ENCODE measurements around the gene UMAD1. TPM values are rescaled to one million over a fixed set of nuclear protein-coding genes. Genes with fewer than 3 reads are reported as not detected.
A peak's percentile ranks its signal among the peaks of the same experiment; 100 is the strongest.
"Not testable (repeated sequence)": the region's sequence is repeated elsewhere in the genome, so short reads cannot be mapped to it uniquely, and the experiment has no call there.

UMAD1 gene
- total and polyA plus RNA-seq, 7 donors: 8.7 to 51.1 (median 15.6) TPM

DNA sequence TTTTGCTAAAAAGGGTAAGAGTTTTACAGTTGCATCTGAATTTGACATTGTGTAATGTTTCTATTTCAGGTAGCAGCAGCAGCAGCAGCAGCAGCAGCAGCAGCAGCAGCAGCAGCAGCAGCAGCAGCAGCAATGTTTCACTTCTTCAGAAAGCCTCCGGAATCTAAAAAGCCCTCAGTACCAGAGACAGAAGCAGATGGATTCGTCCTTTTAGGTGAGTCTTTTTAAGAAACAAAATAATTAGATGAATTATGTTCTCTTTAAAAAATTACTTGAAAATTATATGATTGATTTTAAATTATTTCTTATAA, 32.6 kb downstream of the UMAD1 start:
- H3K27me3 ChIP-seq: no peaks in the 10 kb centered on the region
- H3K9me3 ChIP-seq: no peaks in the 10 kb centered on the region
- DNase-seq: no peak
- TF ChIP-seq POLR2AphosphoS5 (IDR thresholded peaks at IDR 0.05) (no peak), EP300 (IDR thresholded peaks at IDR 0.05) (no peak), POLR2A (IDR thresholded peaks at IDR 0.05) (no peak)
- TF ChIP-seq, protein P1, sequence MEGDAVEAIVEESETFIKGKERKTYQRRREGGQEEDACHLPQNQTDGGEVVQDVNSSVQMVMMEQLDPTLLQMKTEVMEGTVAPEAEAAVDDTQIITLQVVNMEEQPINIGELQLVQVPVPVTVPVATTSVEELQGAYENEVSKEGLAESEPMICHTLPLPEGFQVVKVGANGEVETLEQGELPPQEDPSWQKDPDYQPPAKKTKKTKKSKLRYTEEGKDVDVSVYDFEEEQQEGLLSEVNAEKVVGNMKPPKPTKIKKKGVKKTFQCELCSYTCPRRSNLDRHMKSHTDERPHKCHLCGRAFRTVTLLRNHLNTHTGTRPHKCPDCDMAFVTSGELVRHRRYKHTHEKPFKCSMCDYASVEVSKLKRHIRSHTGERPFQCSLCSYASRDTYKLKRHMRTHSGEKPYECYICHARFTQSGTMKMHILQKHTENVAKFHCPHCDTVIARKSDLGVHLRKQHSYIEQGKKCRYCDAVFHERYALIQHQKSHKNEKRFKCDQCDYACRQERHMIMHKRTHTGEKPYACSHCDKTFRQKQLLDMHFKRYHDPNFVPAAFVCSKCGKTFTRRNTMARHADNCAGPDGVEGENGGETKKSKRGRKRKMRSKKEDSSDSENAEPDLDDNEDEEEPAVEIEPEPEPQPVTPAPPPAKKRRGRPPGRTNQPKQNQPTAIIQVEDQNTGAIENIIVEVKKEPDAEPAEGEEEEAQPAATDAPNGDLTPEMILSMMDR (IDR thresholded peaks at IDR 0.05): no peak
- no peak overlapping the region for H3K4me3 ChIP-seq
- WGBS, 2 donors: 85 to 86% methylated on average over 2 of the region's 2 CpGs
- H3K36me3 ChIP-seq: no peaks in the 10 kb centered on the region
- H3K4me1 ChIP-seq: peaks cover 0 to 8% (median 3%) of the 10 kb centered on the region in 4 donors
- intact Hi-C loops (cut with DNase I): no loop called here
- H3K27ac ChIP-seq: no peak overlapping the region

DNA sequence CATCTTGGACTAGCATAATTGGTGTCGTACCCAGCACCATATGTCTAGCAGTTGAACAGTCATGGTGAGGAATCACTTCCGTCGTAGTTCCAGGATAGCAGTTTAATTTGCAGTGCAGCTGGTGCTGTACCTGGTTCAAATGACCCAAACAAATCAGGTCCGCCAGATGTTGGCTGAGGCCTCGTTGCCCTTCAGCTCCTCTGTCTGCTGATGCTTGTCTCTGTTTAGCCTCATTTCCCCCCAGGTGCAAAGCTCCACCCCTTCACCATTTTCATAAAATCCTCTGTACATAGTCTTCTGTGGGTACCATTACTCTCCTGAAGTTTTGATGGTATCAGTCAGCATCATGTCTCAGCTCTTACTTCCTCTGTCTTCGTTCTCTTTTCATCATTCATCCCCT, 35.1 kb downstream of the UMAD1 start:
- Histone ChIP-seq H3K4me1 (peaks cover 0 to 8% (median 3%) of the 10 kb centered on the region in 4 donors), H3K27ac (no peak overlapping the region), H3K9me3 (no peaks in the 10 kb centered on the region), H3K36me3 (no peaks in the 10 kb centered on the region), H3K27me3 (no peaks in the 10 kb centered on the region), H3K4me3 (no peak overlapping the region)
- no peak for DNase-seq
- intact Hi-C loops (cut with DNase I): no loop called here
- 81% methylated on average over 6 of the region's 6 CpGs for WGBS, 2 donors
- TF ChIP-seq EP300 (IDR thresholded peaks at IDR 0.05): no peak
- TF ChIP-seq POLR2A (IDR thresholded peaks at IDR 0.05): no peak
- TF ChIP-seq POLR2AphosphoS5 (IDR thresholded peaks at IDR 0.05): no peak
- TF ChIP-seq, protein P1 (IDR thresholded peaks at IDR 0.05): no peak

DNA sequence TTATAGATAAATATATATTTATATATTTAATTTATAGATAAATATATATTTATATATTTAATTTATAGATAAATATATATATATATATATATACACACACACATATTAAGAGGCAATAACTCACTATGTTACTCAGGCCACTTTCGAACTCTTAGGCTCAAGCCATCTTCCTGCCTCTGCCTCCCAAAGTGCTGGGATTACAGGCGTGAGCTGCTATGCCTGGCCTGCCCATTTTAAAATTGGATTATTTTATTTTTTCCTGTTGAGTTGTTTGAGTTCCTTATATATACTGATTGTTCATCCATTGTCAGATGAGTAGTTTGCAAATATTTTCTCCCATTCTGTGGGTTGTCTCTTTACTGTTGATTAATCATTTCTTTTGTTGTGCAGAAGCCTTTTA, 39.1 kb downstream of the UMAD1 start:
- intact Hi-C loops (cut with DNase I): loop anchor here (5.0 kb wide), 3 partner anchors 288 to 538 kb away; partner anchors contain the start of gene GLCCI1
- H3K9me3 ChIP-seq, H3K27me3 ChIP-seq, H3K4me3 ChIP-seq, H3K27ac ChIP-seq, H3K36me3 ChIP-seq, DNase-seq: not testable (repeated sequence)
- peaks cover 0 to 19% (median 16%) of the 10 kb centered on the region in 4 donors for H3K4me1 ChIP-seq
- 93 to 97% methylated on average over 2 of the region's 2 CpGs for WGBS, 2 donors

DNA sequence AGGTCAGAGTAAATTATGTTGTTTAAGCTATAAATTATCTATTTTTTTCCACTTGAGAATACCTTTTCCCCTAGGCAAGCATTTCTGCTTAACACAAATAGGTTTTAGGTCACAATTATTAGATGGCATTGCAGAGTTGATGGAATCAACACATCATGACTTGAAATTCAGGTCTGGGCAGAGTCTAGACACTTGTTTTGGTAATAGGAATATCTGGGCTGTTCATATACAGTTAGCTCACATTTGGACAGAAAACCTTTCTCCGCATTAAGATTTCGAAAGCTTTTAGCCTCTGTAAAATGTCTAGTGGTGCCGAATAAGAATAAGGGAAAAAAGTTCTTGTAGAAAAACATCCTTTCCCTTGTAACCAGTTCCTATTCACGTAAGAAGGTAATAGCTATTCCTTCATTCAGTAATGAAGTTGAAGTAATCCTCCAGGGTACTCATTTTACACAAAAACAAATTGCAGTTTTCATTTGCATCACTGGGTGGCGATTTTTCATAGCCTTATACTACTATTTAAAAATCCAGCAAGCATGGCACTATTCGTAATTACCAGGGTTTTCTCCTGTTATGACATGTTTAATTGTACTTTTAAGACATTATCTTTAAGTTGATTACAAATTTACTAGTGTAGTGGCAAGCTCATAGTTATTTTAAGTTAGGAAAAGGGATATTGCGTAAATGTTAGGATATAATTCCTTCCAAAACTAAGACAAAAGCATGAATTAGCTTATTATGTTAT, 40.8 kb downstream of the UMAD1 start:
- Histone ChIP-seq H3K9me3 (no peaks in the 10 kb centered on the region), H3K27me3 (no peaks in the 10 kb centered on the region), H3K4me3 (peak overlapping the region in 2 of 4 donors; percentile 13 to 18), H3K27ac (peak overlapping the region in 3 of 4 donors; percentile 33 to 47 (median 43)), H3K36me3 (no peaks in the 10 kb centered on the region), H3K4me1 (peaks cover 0 to 19% (median 16%) of the 10 kb centered on the region in 4 donors)
- no peak for DNase-seq
- TF ChIP-seq EP300 (IDR thresholded peaks at IDR 0.05) (no peak), POLR2A (IDR thresholded peaks at IDR 0.05) (no peak), POLR2AphosphoS5 (IDR thresholded peaks at IDR 0.05) (no peak)
- TF ChIP-seq, protein P1 (IDR thresholded peaks at IDR 0.05): peak; percentile 29 to 66 (median 62)
- WGBS, 2 donors: 40 to 43% methylated on average over 7 of the region's 7 CpGs
- intact Hi-C loops (cut with DNase I): loop anchor here (5.0 kb wide), 3 partner anchors 286 to 536 kb away; partner anchors contain the start of gene GLCCI1

DNA sequence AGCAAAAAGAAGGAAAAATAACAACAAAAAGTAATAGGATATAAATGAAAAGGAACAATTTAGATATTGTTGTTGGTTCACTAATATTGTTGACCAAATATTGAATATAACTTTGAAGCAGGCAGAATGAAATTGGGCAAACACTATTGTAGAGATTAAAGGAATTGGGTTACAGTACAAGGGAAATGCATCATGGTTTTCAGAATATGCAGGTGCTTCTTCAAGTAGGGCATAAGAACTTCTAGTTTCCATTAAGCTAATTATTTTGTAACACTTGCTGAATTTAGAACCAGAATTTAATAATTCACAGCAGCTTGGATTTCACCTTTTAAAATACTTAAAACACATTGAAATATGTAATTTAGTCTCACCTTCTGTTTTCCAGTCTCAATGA, 41.4 kb downstream of the UMAD1 start:
- TF ChIP-seq, protein P1 (IDR thresholded peaks at IDR 0.05): no peak
- no peak for TF ChIP-seq EP300 (IDR thresholded peaks at IDR 0.05)
- TF ChIP-seq POLR2A (IDR thresholded peaks at IDR 0.05): no peak
- no peak for TF ChIP-seq POLR2AphosphoS5 (IDR thresholded peaks at IDR 0.05)
- Histone ChIP-seq H3K9me3 (no peaks in the 10 kb centered on the region), H3K27ac (peak overlapping the region in 2 of 4 donors; percentile 43 to 47), H3K4me3 (no peak overlapping the region), H3K4me1 (peaks cover 0 to 23% (median 19%) of the 10 kb centered on the region in 4 donors), H3K27me3 (no peaks in the 10 kb centered on the region), H3K36me3 (no peaks in the 10 kb centered on the region)
- DNase-seq: no peak
- intact Hi-C loops (cut with DNase I): loop anchor here (2.0 to 5.0 kb wide), 4 partner anchors 79 to 535 kb away; partner anchors contain the start of gene GLCCI1

Measured in sigmoid colon (tissue), 7 donors.